Bronchial epithelial cell (primary cell): ENCODE measurements around the gene ZNF157. TPM values are rescaled to one million over a fixed set of nuclear protein-coding genes. Genes with fewer than 3 reads are reported as not detected.

Source experiments
- DNase-seq: peaks from one replicate; pipeline ENCODE4 v3.0.0-alpha.2; 2010; ENCODE audit warnings: low read depth
- FAIRE-seq: peaks from 2 replicates; lab custom pipeline; 2011; peaks lifted over from hg19 to GRCh38; lab: Jason Lieb, UNC
- H3K27me3 ChIP-seq: 2 replicates; pipeline ENCODE4 v1.5.1; 2011; ENCODE audit warnings: low read length; ENCODE audit not compliant: control insufficient read depth, insufficient read depth
- H3K36me3 ChIP-seq: 2 replicates; pipeline ENCODE4 v1.5.1; 2011; ENCODE audit warnings: low read length; ENCODE audit not compliant: control insufficient read depth, insufficient read depth
- H3K4me3 ChIP-seq: 2 replicates; pipeline ENCODE4 v1.5.1; 2011; ENCODE audit warnings: mild to moderate bottlenecking, low read depth, low read length, control low read depth
- CTCF ChIP-seq: IDR thresholded peaks from 2 replicates; pipeline ENCODE4 v1.5.1; 2011; ENCODE audit warnings: mild to moderate bottlenecking, moderate library complexity, low read length, control low read depth, inconsistent platforms; ENCODE audit not compliant: insufficient read depth, severe bottlenecking
- total RNA-seq: library from RNA; depleted of rRNA; stranded (reverse); fragments of >200 nt; gene quantifications from 2 replicates; pipeline ENCODE4 v1.2.1, GENCODE V29; 2014

ZNF157 gene
- total RNA-seq, 1 donor from 2014 or later: not detected

- Histone ChIP-seq H3K36me3 (no peaks in the 10 kb centered on the region), H3K27me3 (no peaks in the 10 kb centered on the region), H3K4me3 (no peak overlapping the region)
- FAIRE-seq: no peak
- DNase-seq: no peak
- TF ChIP-seq CTCF: no peak
These were observed 11.9 kb upstream of the ZNF157 start for GRCh38 chrX:47358387-47359065.

- Histone ChIP-seq H3K36me3 (no peaks in the 10 kb centered on the region), H3K4me3 (no peak overlapping the region), H3K27me3 (no peaks in the 10 kb centered on the region)
- no peak for DNase-seq
- FAIRE-seq: no peak
- TF ChIP-seq CTCF: no peak
These were observed 9.8 kb upstream of the ZNF157 start for GRCh38 chrX:47360423-47361179.

- Histone ChIP-seq H3K36me3 (no peaks in the 10 kb centered on the region), H3K27me3 (no peaks in the 10 kb centered on the region), H3K4me3 (peak overlapping the region; percentile 18)
- no peak for TF ChIP-seq CTCF
- DNase-seq (peak; percentile 89), FAIRE-seq (no peak)
These were observed 8.6 kb upstream of the ZNF157 start for GRCh38 chrX:47361538-47362511.

- Histone ChIP-seq H3K4me3 (peak overlapping the region; percentile 15), H3K27me3 (no peaks in the 10 kb centered on the region), H3K36me3 (no peaks in the 10 kb centered on the region)
- no peak for TF ChIP-seq CTCF
- peak; percentile 50 for DNase-seq
- FAIRE-seq: peak; percentile 7
These were observed 4.2 kb upstream of the ZNF157 start for GRCh38 chrX:47366041-47366722.

- DNase-seq (no peak), FAIRE-seq (no peak)
- H3K27me3 ChIP-seq: no peaks in the 10 kb centered on the region
- no peak for TF ChIP-seq CTCF
- no peaks in the 10 kb centered on the region for H3K36me3 ChIP-seq
- no peak overlapping the region for H3K4me3 ChIP-seq
These were observed 2.8 kb downstream of the ZNF157 start for GRCh38 chrX:47373198-47373597.
